IMR-90 (cell line): ENCODE results near the gene HKDC1. TPM values are rescaled to one million over a fixed set of nuclear protein-coding genes. Genes with fewer than 3 reads are reported as not detected.

Source experiments
- ATAC-seq: fragments of 200-7000 bp; cut with Tn5 transposase; 2 replicates; pipeline ENCODE4 v1.9.1; 2020; ENCODE audit warnings: low read depth, mild to moderate bottlenecking, moderate library complexity
- BruUV-seq: library from RNA; stranded (reverse); fragments of 400-500 nt; replicated peaks from 2 replicates; lab custom pipeline; 2021; lab: Mats Ljungman, UMichigan
- CTCF ChIA-PET: fragments of 300-600 bp; formaldehyde crosslinking; extraction: SDS; loops from one replicate; lab custom pipeline; 2021; ENCODE audit warnings: antibody characterized with exemption; lab: Yijun Ruan, JAX
- POLR2A ChIA-PET: fragments of 300-600 bp; sonication (Branson Sonifier 250); formaldehyde crosslinking; loops from one replicate; lab custom pipeline; 2022; ENCODE audit warnings: antibody characterized with exemption; ENCODE audit not compliant: unreplicated experiment; lab: Charles Lee
- DNase-seq: peaks from one replicate; pipeline ENCODE4 v3.0.0; 2013
- H2AFZ ChIP-seq: replicated peaks from 2 replicates; pipeline ENCODE3; 2013; ENCODE audit warnings: low read length, mild to moderate bottlenecking; ENCODE audit not compliant: poor library complexity
- H2AK5ac ChIP-seq: 2 replicates; pipeline ENCODE4 v1.6.1; 2013; ENCODE audit warnings: low read depth, low read length, inconsistent platforms
- H2AK9ac ChIP-seq: replicated peaks from 2 replicates; pipeline ENCODE3; 2013; ENCODE audit warnings: mild to moderate bottlenecking, low read depth, low read length, moderate library complexity; ENCODE audit not compliant: poor library complexity
- H2BK120ac ChIP-seq: 2 replicates; pipeline ENCODE4 v1.6.1; 2013; ENCODE audit warnings: low read depth, low read length, inconsistent platforms
- H2BK15ac ChIP-seq: 3 replicates; pipeline ENCODE4 v1.6.1; 2013; ENCODE audit warnings: low read depth, low read length, inconsistent platforms
- H2BK20ac ChIP-seq: 2 replicates; pipeline ENCODE4 v1.6.1; 2013; ENCODE audit warnings: low read depth, mild to moderate bottlenecking, inconsistent platforms, low read length, moderate library complexity
- H2BK5ac ChIP-seq: 2 replicates; pipeline ENCODE4 v1.6.1; 2013; ENCODE audit warnings: mild to moderate bottlenecking, low read depth, low read length, inconsistent platforms; ENCODE audit not compliant: poor library complexity, severe bottlenecking
- H3K14ac ChIP-seq: replicated peaks from 2 replicates; pipeline ENCODE4 v1.6.1; 2013; ENCODE audit warnings: low read depth, low read length, inconsistent platforms
- H3K18ac ChIP-seq: 2 replicates; pipeline ENCODE4 v1.6.1; 2013; ENCODE audit warnings: low read depth, low read length, control low read depth
- H3K23ac ChIP-seq: 2 replicates; pipeline ENCODE4 v1.6.1; 2013; ENCODE audit warnings: low read depth, low read length, inconsistent platforms
- H3K27ac ChIP-seq: 2 replicates; pipeline ENCODE4 v1.5.1; 2013; ENCODE audit warnings: mild to moderate bottlenecking, control low read depth, low read length; ENCODE audit not compliant: insufficient read depth
- H3K27me3 ChIP-seq: 2 replicates; pipeline ENCODE4 v1.6.1; 2013; ENCODE audit warnings: low read length; ENCODE audit not compliant: control insufficient read depth, insufficient read depth
- H3K36me3 ChIP-seq: 2 replicates; pipeline ENCODE4 v1.6.1; 2013; ENCODE audit warnings: low read length, mixed read lengths; ENCODE audit not compliant: control insufficient read depth, insufficient read depth
- H3K4ac ChIP-seq: 2 replicates; pipeline ENCODE4 v1.6.1; 2013; ENCODE audit warnings: low read depth, low read length, inconsistent platforms
- H3K4me1 ChIP-seq: 2 replicates; pipeline ENCODE4 v1.6.1; 2013; ENCODE audit warnings: low read length, mixed read lengths; ENCODE audit not compliant: control insufficient read depth, insufficient read depth
- H3K4me2 ChIP-seq: 2 replicates; pipeline ENCODE4 v1.6.1; 2013; ENCODE audit warnings: low read depth, mild to moderate bottlenecking, control low read depth, low read length, moderate library complexity
- H3K4me3 ChIP-seq: 2 replicates; pipeline ENCODE4 v1.5.1; 2013; ENCODE audit warnings: low read depth, mild to moderate bottlenecking, control low read depth, low read length, moderate library complexity; ENCODE audit not compliant: insufficient read depth
- H3K56ac ChIP-seq: 2 replicates; pipeline ENCODE4 v1.6.1; 2013; ENCODE audit warnings: low read length, inconsistent platforms; ENCODE audit not compliant: insufficient read depth; ENCODE audit errors: extremely low read depth
- H3K79me1 ChIP-seq, 2 experiments: 2 replicates each; pipeline ENCODE4 v1.6.1; 2013; ENCODE audit warnings: low read length in 2 of 2, inconsistent platforms in 1 of 2, low read depth in 1 of 2
- H3K9ac ChIP-seq: 2 replicates; pipeline ENCODE4 v1.6.1; 2013; ENCODE audit warnings: low read depth, low read length, control low read depth
- H3K9me1 ChIP-seq: 2 replicates; pipeline ENCODE4 v1.6.1; 2013; ENCODE audit warnings: low read length, inconsistent platforms; ENCODE audit not compliant: insufficient read depth
- H3K9me3 ChIP-seq: 2 replicates; pipeline ENCODE4 v1.6.1; 2013; ENCODE audit warnings: low read length; ENCODE audit not compliant: control insufficient read depth, insufficient read depth
- H4K20me1 ChIP-seq: 2 replicates; pipeline ENCODE4 v1.6.1; 2013; ENCODE audit warnings: low read length, inconsistent platforms; ENCODE audit not compliant: insufficient read depth
- H4K5ac ChIP-seq: 2 replicates; pipeline ENCODE4 v1.6.1; 2013; ENCODE audit warnings: mild to moderate bottlenecking, low read depth, low read length, control low read depth
- H4K8ac ChIP-seq, 2 experiments: 2 replicates each; pipeline ENCODE4 v1.6.1; 2013; ENCODE audit warnings: low read depth in 2 of 2, low read length in 2 of 2, control low read depth in 1 of 2, inconsistent platforms in 1 of 2
- H4K91ac ChIP-seq: 2 replicates; pipeline ENCODE4 v1.6.1; 2013; ENCODE audit warnings: low read depth, low read length, inconsistent platforms; ENCODE audit not compliant: insufficient read depth
- BHLHE40 ChIP-seq: fragments of 150-350 bp; IDR thresholded peaks from 2 replicates; pipeline ENCODE4 v1.6.1; 2016; ENCODE audit warnings: mild to moderate bottlenecking, low read depth, low read length
- CEBPB ChIP-seq: IDR thresholded peaks from 2 replicates; pipeline ENCODE4 v1.6.1; 2012; ENCODE audit warnings: low read depth, low read length, improper control_type of control experiment
- CHD1 ChIP-seq: IDR thresholded peaks from 2 replicates; pipeline ENCODE4 v1.6.1; 2012; ENCODE audit warnings: low read depth, low read length, improper control_type of control experiment
- MXI1 ChIP-seq: IDR thresholded peaks from 2 replicates; pipeline ENCODE4 v1.6.1; 2012; ENCODE audit warnings: low read depth, mild to moderate bottlenecking, low read length, moderate library complexity, borderline replicate concordance
- POLR2A ChIP-seq: IDR thresholded peaks from 2 replicates; pipeline ENCODE4 v1.6.1; 2012; ENCODE audit warnings: mild to moderate bottlenecking, low read depth, low read length
- RAD21 ChIP-seq: IDR thresholded peaks from 2 replicates; pipeline ENCODE4 v1.6.1; 2012; ENCODE audit warnings: low read length, improper control_type of control experiment
- RFX5 ChIP-seq: IDR thresholded peaks from 2 replicates; pipeline ENCODE4 v1.8.0; 2012; ENCODE audit warnings: low read depth, mild to moderate bottlenecking, low read length, moderate library complexity
- WGBS, 2 experiments: methylation state at CpG; one replicate each; pipeline versions ENCODE4 v1.1.5 to v1.1.7; 2013; ENCODE audit warnings: missing lambda C conversion rate in 2 of 2; ENCODE audit not compliant: insufficient read length in 1 of 2; ENCODE audit errors: extremely low coverage in 2 of 2; 5-methylcytosine and 5-hydroxymethylcytosine counted together
- dilution Hi-C: fragments of 300-500 bp; cut with HindIII; formaldehyde crosslinking; loops from one replicate; pipeline ENCODE4 v1.14.3; 2018; ENCODE audit warnings: low sequenced_read_pairs; ENCODE audit not compliant: unreplicated experiment
- in situ Hi-C: fragments of 300-500 bp; cut with MboI; formaldehyde crosslinking; loops from 3 replicates; pipeline ENCODE4 v1.14.3; 2019; ENCODE audit warnings: low sequenced_read_pairs, inconsistent platforms, mixed read lengths
- intact Hi-C: fragments of 100-400 bp; cut with micrococcal nuclease; formaldehyde crosslinking; loops from 2 replicates; pipeline ENCODE4 v1.10.0; 2022
- polyA plus RNA-seq, 3 experiments: library from polyadenylated mRNA; depleted of rRNA; stranded (reverse); fragments of >200 nt; gene quantifications; 2 replicates each; pipeline ENCODE4 v1.2.3, GENCODE V29; 2012; ENCODE audit warnings: low replicate concordance in 1 of 3
- total RNA-seq: library from RNA; depleted of rRNA; stranded (reverse); fragments of >200 nt; gene quantifications from 2 replicates; pipeline ENCODE4 v1.2.3, GENCODE V29; 2012
- TF ChIP-seq, protein P1 (sequence below): fragments of 150-350 bp; IDR thresholded peaks from 2 replicates; pipeline ENCODE4 v1.6.1; 2017; ENCODE audit warnings: mild to moderate bottlenecking, antibody characterized with exemption, low read length, low read depth

HKDC1 gene
- total and polyA plus RNA-seq, 2 of the 4 experiments (the other 2 are of a cell fraction), result under 0.01 to 0.03 TPM

DNA sequence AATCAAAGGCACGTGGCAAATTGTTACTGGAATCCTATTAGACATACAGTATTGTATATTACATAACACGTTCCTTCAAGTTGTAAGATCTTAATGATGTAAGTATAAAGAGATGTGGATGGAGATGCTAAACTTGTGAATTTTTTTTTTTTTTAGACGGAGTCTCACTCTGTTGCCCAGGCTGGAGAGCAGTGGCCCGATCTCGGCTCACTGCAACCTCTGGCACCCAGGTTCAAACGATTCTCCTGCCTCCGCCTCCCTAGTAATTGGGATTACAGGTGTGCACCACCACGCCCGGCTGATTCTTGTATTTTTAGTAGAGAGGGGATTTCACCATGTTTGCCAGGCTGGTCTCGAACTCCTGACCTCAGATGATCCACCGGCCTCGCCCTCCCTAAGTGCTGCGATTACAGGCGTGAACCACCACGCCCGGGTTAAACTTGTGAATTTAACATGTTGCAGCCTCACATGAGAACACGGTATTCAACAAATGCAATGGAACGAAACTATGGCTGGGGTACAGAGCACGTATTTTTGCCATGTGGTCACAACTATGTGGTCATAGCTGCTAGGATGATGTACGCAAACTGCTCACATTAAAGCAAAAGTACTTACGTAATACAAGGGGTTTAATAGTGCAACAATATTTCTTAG is 40.9 kb upstream of the HKDC1 start:
- peak overlapping the region; percentile 66 for H3K4ac ChIP-seq
- H3K9me3 ChIP-seq, result no peaks in the 10 kb centered on the region
- H3K4me2 ChIP-seq, result peak overlapping the region; percentile 89
- peak overlapping the region; percentile 94 for H2AK9ac ChIP-seq
- dilution Hi-C loops, result no loop called here
- DNase-seq (no peak), ATAC-seq (peak; percentile 9)
- no peaks in the 10 kb centered on the region for H3K27me3 ChIP-seq
- TF ChIP-seq, protein P1, sequence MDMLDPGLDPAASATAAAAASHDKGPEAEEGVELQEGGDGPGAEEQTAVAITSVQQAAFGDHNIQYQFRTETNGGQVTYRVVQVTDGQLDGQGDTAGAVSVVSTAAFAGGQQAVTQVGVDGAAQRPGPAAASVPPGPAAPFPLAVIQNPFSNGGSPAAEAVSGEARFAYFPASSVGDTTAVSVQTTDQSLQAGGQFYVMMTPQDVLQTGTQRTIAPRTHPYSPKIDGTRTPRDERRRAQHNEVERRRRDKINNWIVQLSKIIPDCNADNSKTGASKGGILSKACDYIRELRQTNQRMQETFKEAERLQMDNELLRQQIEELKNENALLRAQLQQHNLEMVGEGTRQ, result no peak
- TF ChIP-seq RFX5, result no peak
- TF ChIP-seq CHD1, result no peak
- TF ChIP-seq BHLHE40, result no peak
- TF ChIP-seq MXI1, result no peak
- TF ChIP-seq POLR2A, result no peak
- TF ChIP-seq RAD21, result no peak
- peak; percentile 84 for TF ChIP-seq CEBPB
- H3K14ac ChIP-seq, result peak overlapping the region; percentile 31; the same call in 1 of the 2 replicates
- H3K56ac ChIP-seq, result no peak overlapping the region
- H4K8ac ChIP-seq, result peak overlapping the region; percentile 37 to 97
- H3K9ac ChIP-seq, result peak overlapping the region; percentile 48
- H3K4me3 ChIP-seq, result peak overlapping the region; percentile 76
- intact Hi-C loops, result no loop called here
- H2BK5ac ChIP-seq, result peak overlapping the region; percentile 22
- peaks cover 2% of the 10 kb centered on the region; the same call in 1 of the 2 replicates for H3K4me1 ChIP-seq
- POLR2A ChIA-PET, result no interaction called here
- H3K36me3 ChIP-seq, result peaks cover 3% of the 10 kb centered on the region; the same call in 1 of the 2 replicates
- H2AFZ ChIP-seq, result peak overlapping the region; percentile 93
- BruUV-seq, result no TSS peak
- H2BK120ac ChIP-seq, result no peak overlapping the region
- in situ Hi-C loops, result no loop called here
- no peak overlapping the region for H3K23ac ChIP-seq
- peaks cover 4% of the 10 kb centered on the region for H3K9me1 ChIP-seq
- H3K18ac ChIP-seq, result no peak overlapping the region
- peak overlapping the region; percentile 40 for H4K91ac ChIP-seq
- H4K5ac ChIP-seq, result peak overlapping the region; percentile 77
- H3K27ac ChIP-seq, result no peak overlapping the region
- H3K79me1 ChIP-seq, result peaks cover 5 to 27% of the 10 kb centered on the region in 2 experiments
- H2BK15ac ChIP-seq, result no peak overlapping the region
- no peak overlapping the region for H2BK20ac ChIP-seq
- CTCF ChIA-PET, result no interaction called here
- 22% methylated on average over 8 of the region's 21 CpGs; no CpG with 5 or more reads in 1 of the 2 experiments for WGBS, 2 experiments
- H2AK5ac ChIP-seq, result peak overlapping the region; percentile 83
- no peaks in the 10 kb centered on the region for H4K20me1 ChIP-seq
